Right ventricle myocardium superior (tissue), 1 donor: ENCODE results near the gene PSMD5. TPM values are rescaled to one million over a fixed set of nuclear protein-coding genes. Genes with fewer than 3 reads are reported as not detected.

Experiments used
- ATAC-seq: fragments of 200-7000 bp; cut with Tn5 transposase; one replicate; pipeline ENCODE4 v1.9.1; 2020; ENCODE audit warnings: mild to moderate bottlenecking; ENCODE audit not compliant: poor library complexity
- DNase-seq: peaks from one replicate; pipeline ENCODE4 v3.0.0-alpha.2; 2020
- intact Hi-C: fragments of 100-400 bp; cut with DNase I; formaldehyde crosslinking; loops from one replicate; pipeline ENCODE4 v1.11.2; 2022
- total RNA-seq: library from RNA; stranded (reverse); fragmentation: NEBNext Ultra II Directional; extraction: Animal tissue kit (Norgen Biotek cat#: 25700); gene quantifications from one replicate; pipeline ENCODE4 v1.2.1, GENCODE V29; 2021
- donor health status: DM: no; HTN: yes; CAD: no; lungs with severe emphysema.

The PSMD5 gene
- total RNA-seq, 1 donor from 2014 or later: 14.3 TPM

DNA sequence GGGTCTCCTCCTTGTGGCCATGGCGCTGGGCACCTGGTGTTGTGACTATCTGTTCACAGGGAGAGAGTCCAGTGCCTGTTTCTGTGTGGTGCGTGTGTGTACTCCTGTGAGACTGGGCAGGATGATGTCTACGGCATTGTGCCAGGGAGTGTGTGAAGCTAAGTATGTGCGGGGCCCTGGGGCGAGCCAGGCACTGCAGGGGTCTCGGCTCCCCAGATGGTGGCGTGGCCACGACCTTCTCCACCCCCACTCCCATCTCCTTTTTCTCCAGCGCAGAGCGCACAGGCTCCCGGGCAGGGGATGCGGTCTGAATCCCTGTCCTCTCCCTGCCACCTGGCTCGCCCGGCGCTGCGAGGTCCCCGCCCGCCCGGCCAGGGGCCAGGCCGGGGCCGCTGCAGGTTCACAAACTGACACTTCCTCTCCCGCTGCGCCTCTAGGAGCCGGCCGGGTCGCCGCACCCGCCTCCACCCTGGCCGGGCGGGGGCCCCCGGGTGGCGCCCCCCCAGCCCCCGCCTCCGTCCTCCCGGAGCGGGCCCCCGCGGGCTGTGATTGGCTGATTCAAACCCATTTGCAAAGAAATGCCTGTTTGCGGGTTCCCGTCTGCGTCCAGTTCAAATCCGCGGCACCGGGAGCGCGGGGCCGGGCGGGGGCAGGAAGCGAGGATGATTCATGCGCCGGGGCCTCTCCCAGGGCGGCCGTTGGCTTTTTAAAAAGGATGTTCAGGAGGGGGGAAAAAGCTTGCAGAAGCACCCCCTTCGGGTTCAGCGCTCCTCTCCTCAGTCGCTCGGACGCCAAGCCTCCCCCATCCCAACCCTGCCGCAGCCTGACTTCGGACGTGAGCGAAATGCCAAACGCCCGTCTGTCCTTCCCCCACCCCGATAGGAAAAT, 33.5 kb upstream of the PSMD5 start:
- peak; percentile 91 for DNase-seq
- intact Hi-C loops: loop anchor here (5.0 kb wide), 1 partner anchor 41 kb away; no protein-coding TSS in a partner anchor
- peak; percentile 80 for ATAC-seq

DNA sequence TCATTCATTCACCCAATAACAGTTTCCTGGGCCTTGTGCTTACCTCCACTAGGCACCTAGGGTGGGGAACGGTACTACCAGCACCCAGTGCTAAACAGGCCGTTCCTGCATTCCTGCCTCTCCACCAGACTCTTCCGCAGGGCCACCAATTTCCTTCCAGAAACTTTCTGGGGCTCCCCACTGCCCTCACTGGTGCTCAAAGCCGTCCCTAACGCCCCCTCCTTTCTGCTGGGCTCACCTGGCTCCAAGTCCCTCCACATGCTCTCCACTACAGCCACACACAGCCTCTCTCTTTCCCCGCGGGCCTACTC, 32.9 kb upstream of the PSMD5 start:
- ATAC-seq (no peak), DNase-seq (no peak)
- intact Hi-C loops: loop anchor here (5.0 kb wide), 1 partner anchor 42 kb away; no protein-coding TSS in a partner anchor

DNA sequence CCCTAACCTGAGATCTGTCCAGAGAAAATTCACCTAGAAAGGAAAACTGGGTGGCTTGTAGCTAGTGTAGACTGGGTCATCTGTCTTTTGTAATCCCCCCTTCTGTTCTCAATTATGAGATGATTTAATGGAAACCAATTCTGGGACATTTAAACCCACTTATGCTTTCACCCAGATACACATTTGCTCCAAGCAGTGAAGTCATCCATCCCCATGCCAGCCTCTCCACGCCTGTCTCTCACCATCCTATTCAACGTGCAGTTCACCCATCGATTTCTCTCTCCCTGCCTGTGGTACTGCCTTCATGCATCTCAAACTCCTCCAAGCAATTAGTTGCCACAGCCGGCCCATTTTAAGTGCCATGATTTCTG, 32.5 kb upstream of the PSMD5 start:
- no peak for DNase-seq
- no peak for ATAC-seq
- intact Hi-C loops: loop anchor here (5.0 kb wide), 1 partner anchor 42 kb away; no protein-coding TSS in a partner anchor

DNA sequence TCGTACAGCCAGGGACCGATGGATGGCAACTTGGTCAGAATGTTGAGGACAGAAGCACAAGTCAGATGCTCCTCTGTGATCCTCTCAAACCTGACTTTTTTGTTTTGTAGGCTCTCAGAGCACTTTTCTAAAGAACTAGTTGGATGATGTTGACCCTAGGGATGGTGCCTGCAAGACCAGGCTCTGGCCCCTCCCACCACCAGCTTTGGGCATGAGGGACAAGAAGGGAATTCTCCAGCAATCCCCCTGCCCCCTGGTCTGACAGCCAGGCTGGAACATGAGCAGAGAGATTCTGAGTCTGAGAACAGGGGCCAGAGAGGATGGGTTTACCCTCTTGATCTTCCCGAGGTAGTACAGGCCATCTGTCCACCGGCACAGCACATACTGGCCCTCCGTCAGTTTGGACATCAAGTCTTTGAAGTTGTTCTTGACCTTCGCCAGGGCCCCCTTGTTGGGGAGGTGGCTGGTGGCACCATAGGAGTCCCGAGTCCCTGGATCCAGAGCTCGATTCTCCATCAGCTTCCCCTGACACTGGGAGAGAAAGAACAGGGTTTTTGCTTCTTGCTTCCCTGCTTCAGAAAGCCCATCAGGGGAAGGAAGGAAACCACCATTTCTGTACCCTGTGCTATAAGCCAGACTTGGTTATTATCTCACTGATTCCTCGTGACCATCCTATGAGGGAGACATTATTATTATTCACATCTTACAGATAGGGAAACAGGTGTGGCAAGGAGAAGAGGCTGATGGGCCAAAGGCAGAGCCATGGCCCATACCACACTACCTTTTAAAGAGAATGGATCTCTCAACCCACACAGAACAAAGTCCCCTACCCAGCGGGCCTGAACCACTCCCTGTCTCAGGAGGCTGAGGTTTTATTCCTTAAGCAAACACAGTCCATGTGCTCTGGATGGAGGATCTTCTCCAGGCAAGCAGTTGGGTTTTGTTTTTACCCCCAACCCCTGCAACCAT, 31.8 kb upstream of the PSMD5 start:
- ATAC-seq (no peak), DNase-seq (no peak)
- intact Hi-C loops: loop anchor here (5.0 kb wide), 1 partner anchor 43 kb away; no protein-coding TSS in a partner anchor

DNA sequence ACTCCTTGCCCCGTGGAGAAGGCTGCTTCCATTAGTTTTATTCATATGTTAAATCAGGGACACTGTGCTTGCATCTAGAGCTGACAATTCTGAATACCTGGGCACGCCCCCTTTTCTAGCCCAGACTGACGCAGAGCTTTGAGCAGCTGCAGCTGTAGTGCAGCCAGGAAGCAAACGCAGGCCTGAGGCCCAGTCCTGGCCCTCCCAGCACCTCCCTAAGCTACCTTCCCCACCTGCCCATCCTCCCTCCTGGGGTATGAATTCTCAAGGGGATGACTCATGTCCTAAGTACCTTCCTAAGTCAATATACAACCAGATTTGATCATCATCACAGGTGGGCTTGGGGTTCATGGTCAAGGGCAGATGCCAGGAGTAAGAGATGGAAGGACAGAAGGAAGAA, 30.8 kb upstream of the PSMD5 start:
- ATAC-seq: no peak
- intact Hi-C loops: no loop called here
- DNase-seq: no peak

DNA sequence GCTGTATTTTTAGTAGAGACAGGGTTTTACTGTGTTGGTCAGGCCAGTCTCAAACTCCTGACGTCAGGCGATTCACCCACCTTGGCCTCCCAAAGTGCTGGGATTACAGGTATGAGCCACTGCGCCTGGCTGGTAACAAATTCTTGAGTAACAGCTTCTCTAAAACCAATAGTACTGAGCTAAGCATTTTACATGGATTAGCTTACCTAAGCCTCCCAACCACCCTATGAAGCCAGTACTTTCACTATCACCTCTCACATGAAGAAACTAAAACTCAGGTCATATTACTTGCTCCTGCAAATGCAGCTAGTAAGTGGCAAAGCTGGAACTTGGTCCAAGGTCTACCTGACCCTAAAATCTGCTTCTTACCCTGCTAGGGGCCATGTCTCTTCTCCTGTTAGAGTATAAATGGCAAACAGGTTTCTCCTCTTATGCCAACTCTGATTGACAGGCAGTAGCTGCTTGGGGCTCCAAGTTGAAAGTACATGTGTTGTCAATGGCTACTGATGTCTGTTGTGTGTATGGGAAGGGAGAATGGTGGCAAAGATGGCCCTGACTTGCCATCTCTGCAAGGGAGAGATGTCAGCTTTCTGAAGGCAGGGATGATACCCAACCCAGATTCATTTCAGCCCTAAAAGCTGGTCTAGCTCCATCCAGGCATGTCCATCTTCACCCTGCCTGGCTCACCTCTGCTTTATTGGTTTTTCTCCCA, 30.2 kb upstream of the PSMD5 start:
- intact Hi-C loops: no loop called here
- DNase-seq (no peak), ATAC-seq (no peak)

DNA sequence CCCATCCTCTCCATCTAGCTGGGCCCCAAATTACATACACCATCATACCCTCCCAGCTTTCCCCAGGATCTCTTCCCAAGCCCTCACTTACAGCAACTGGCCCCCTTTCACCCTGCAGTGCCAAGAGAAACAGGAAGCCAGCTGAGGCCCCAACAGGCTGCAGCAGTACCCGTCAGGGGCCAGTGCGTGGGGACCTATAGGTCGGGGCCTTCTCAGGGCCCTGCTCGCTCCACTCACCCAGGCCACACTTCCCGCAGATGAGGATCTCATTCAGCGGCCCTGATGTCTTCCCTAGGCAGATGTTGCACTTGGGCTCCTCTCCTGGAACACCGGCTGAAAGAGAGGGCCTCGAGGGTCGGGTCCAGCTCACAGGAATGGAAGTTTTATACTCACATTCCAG, 27.5 kb upstream of the PSMD5 start:
- intact Hi-C loops: no loop called here
- no peak for ATAC-seq
- DNase-seq: no peak

DNA sequence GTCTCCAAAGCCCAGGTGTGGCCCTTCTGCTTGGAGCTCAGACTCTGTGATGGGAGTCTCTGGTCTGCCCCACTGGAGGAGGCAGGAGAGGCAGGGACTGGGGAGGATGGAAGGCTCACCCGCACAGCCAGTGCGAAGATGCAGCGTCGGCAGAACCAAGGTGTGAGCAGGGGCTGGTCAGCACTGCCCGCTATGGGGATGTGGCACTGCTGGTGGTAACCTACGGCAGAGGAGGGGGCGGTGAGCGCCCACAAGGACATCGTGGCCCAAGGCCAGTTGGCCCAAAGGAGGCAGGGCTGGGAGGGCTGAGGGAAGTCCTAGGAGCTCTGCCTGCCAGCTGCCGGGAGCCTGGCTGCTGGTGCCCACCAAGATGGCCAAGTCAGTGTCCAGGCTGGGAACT, 27.0 kb upstream of the PSMD5 start:
- intact Hi-C loops: no loop called here
- ATAC-seq: no peak
- no peak for DNase-seq

DNA sequence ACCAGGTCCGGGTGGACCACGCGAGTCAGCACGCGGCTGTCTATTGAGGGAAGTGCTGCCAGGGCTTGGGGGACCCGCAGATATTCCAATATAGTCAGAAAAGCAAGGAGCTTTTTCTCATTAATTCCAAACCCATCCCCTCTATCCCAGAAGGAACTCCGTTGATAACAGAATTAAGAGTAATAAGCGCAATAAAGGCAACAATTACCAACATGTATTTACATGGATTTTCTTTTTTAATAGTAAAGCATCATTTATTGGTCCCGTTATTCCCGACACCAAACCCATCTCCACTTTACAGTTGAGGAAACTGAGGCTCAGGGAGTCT, 26.6 kb upstream of the PSMD5 start:
- DNase-seq: no peak
- ATAC-seq: no peak
- intact Hi-C loops: no loop called here

DNA sequence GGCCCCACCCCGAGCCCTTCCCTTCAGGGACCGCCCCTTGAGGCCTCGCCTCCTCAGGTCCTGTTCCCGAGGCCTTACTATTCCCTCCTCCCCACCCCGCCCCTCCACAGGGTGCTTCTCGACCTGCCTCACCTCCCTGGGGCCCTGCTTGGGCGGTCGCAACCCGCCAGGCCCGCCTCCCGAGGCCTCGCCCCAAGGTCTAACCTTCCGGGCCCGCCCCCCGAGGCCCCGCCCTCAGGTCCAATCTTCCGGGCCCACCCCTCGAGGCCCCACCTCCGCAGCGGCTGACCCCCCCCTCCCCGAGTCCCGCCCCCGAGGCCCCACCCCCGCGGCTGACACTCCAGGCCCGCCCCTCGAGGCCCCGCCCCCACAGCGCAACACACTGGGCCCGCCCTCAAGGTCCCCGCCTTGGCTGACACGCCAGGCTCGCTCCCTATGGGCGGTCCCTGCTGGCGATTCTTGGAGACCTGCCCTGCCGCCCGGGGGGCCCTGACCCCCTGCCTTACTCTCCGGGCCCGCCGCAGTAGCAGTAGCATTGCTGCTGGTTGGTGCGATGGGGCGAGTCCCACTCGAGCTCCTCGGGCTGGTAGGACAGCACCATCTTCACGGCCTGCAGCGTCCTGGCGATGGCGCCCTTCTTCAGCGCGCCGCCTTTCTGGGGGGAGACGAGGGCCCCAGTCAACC, 26.1 kb upstream of the PSMD5 start:
- DNase-seq: peak; percentile 96
- intact Hi-C loops: no loop called here
- peak; percentile 96 for ATAC-seq

DNA sequence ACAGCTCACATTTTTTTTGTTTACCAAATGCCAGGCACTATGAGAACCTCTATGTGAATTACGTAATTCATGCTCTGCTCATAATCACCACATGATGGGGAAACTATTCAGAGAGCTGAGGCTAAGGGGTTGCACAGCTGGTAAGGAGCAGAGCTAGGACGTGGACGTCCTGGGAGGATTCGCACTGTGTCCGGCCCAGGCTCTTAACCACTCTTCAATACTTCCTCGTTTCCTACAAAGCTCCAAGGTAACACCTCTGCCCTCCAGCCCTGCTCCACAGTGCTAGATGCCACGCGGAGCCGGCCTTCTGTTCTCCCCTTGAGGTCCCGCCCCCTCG, 25.6 kb upstream of the PSMD5 start:
- ATAC-seq: no peak
- intact Hi-C loops: no loop called here
- no peak for DNase-seq

DNA sequence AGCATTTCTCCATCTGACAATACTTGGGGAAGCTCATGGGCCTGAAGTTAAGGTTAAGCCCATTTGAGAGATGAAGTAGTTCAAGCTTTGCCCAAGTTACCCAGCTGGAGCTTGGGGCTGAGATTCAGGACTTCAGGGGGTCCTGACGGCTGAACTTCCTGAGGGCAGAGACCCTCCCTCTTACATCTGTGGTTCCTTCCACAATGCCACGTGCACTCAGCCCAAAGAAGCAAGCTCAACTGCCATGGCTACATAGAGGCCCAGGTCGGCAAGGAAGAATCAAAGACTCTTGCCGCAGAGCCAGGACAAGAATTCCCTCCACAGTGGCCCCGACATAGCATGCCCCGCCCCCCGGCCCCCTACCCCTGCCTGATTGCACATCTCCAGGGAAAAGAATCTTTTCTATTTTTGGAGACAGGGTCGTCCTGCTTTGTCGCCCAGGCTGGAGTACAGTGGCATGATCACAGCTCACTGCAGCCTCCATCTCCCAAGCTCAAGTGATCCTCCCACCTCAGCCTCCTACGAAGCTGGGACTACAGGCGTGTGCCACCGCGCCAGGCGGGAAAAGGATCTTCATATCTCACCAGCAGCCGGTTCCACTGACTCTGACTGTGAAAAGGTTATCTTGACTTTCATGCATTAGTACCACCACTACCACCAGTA, 25.1 kb upstream of the PSMD5 start:
- intact Hi-C loops: no loop called here
- no peak for DNase-seq

DNA sequence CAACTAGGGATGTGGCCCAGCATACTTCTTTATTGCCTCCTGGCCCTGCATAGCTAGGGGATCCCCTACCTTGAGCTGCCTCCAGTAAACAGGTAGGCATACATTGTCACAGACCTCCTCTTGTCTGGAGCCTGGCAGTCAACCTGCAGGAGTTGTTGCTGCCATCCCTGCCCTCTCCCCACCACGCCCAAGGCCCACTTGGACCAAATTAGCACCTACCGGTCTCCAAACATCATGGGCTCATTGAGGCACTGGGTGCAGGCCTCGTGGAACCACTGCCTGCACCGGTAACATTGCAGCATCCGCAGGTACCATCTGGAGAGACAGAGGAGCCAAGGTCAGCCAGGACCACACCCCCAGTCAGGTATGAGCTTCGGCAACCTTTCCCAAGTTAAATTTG, 23.9 kb upstream of the PSMD5 start:
- DNase-seq: no peak
- no peak for ATAC-seq
- intact Hi-C loops: no loop called here

More for the DNA sequence above, 25.1 kb upstream of the PSMD5 start:
- ATAC-seq: no peak

DNA sequence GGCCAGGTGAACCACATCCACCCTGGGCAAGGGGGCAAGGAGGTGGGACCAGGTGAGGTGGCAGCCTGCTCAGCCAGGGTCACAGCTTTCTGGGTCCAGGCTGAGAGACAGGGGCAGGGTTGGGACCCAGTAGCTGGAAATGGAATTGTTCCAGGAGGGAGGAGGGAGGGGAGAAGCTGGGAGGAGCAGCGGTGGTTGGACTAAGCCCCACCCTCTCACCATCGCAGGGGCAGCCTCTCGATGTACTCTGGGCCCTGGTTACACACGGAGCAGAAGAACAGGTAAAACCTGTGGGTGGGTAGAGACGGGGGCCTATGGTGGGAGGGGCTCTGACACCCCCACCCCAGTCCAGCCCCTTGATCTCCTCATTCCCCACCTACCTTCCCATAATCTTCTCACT, 23.1 kb upstream of the PSMD5 start:
- DNase-seq (no peak), ATAC-seq (no peak)
- intact Hi-C loops: no loop called here

DNA sequence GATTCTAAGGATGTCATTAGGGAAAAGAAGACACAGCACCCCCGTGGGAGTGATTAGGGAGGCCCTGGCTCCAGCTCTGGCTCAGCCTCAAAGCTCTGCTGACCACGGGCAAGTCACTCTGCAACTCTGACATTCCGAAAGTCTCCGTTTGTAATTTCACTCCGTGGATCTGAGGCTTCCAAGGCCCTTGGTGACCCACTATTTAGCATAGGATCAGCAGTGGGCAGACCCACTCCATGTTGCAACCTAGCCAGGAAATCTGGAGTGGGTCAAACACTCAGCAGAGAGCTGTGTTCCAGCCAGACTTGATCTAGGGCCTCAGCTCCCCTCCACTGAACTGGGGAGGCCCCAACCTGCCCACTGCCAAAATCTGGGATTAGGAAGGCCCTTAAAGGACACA, 22.5 kb upstream of the PSMD5 start:
- no peak for ATAC-seq

DNA sequence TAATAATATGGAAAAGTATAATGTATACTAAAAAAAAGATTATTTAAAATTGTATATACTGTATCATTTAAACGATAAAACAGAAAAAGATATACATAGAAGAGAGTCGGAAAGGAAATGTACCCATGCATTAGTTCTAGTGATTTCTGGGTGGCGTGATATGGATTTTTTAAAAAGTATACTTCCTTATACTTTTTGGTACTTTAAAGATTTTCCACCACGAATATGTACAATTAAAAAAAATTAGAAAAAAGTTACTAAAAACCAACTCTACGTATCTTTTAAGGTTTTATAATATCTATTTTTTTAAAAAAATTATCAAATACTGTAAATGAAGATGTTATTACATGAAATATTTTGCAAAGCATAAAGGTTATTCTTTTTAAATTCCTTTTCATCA, 22.0 kb upstream of the PSMD5 start:
- DNase-seq: no peak
- ATAC-seq: no peak
- intact Hi-C loops: no loop called here

More for the DNA sequence above, 22.5 kb upstream of the PSMD5 start:
- no peak for DNase-seq
- intact Hi-C loops: no loop called here

DNA sequence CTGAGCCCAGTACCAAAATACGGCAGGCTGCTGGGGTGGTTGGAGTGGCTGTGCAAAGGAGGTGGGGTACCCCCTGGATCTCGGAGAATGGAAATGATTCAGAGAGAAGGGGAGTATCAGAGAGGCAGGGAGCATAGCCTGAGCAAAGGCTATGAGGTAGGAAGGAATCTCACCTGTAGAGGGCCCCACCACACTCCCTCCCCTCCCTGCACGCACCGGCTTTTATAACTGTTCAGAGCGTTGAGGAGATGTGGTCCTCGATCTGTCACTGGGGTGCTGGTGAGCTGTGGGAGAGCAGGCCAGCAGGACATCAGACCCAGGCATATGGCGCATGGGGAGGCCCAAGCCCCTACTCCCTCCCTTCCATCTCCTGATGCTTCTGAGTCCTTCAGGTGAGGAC, 21.1 kb upstream of the PSMD5 start:
- intact Hi-C loops: no loop called here

DNA sequence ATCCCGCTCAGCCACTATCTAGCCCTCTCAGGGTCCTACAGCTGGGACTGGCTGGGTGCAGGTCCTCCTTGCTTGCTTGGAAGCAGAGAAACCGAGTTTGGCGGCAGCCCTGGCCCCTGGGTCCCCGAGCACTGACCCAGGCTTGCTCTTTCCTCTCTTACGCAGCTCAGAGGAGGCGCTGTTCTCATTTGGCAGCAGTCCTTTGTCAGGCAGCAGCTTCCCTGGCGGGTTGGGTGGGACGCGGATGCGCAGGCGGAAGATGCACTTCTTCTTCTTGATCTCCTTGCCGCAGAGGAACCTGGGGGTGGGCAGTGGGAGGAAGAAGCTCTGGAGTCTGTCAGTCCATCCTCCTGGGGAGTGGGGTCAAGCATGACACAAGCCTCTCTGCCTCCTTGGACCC, 19.7 kb upstream of the PSMD5 start:
- DNase-seq: no peak
- ATAC-seq: no peak
- intact Hi-C loops: no loop called here

More for the DNA sequence above, 21.1 kb upstream of the PSMD5 start:
- ATAC-seq (no peak), DNase-seq (no peak)
